SH-SY5Y (cell line): ENCODE data around the gene PHACTR3.

Experiments used
- GATA2 ChIP-seq: IDR thresholded peaks from 2 replicates; pipeline ENCODE4 v1.6.1; 2011; ENCODE audit warnings: mild to moderate bottlenecking, low read depth, low read length
- GATA3 ChIP-seq: IDR thresholded peaks from 2 replicates; pipeline ENCODE4 v1.6.1; 2011; ENCODE audit warnings: low read depth, mild to moderate bottlenecking, low read length, moderate library complexity

Gene PHACTR3

DNA sequence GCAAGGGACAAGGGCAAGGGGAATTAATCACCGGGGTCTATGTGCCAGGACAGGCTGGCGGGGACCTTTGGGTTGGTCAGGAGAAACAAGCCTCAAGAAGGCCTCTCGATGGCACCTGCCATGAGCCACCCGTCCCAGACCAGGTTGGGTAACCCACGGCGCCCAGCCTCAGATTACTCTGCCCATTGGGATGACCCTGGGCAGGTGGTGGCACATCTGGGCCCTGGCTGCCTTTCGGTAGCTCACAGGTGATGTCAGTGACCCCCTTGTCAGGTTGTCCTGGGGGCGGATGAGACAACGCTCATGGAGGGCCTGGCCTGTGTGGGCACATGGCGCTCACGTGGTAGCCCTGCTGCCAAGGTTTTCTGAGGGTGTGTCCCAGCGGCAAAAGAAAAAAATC, 176.9 kb downstream of the PHACTR3 start:
- TF ChIP-seq GATA2: no peak
- no peak for TF ChIP-seq GATA3

DNA sequence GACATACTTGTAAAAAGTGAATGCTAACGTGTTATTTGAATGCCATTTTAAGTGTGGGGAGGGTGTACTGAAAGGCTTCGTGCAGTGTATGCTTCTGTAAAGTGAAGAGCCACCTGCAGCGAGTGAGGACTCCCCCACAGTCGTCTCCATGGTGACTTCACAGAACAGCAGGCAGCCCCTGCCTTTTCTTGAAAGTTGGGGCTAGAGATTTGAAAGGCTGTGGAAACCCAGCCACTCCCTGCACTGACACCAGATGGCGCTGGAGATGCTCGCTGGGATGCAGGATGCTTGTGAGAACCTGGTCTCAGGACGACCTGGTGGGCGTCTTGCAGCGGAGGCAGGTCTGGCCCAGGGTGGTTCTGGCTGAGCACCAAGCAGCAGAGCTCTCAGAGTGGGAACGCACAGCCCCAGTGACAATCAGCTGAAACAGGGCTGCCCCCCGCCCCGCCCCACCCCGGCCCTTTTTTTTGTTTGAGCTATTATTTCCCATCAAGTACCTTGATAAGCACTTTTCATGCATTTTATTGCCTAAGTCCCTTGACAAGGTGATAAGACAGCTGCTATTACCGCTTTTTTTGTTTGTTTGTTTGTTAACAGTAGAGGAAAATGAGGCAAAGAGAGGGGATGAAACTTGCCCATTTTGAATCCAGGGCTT, 178.8 kb downstream of the PHACTR3 start:
- TF ChIP-seq GATA3 (no peak), GATA2 (no peak)

DNA sequence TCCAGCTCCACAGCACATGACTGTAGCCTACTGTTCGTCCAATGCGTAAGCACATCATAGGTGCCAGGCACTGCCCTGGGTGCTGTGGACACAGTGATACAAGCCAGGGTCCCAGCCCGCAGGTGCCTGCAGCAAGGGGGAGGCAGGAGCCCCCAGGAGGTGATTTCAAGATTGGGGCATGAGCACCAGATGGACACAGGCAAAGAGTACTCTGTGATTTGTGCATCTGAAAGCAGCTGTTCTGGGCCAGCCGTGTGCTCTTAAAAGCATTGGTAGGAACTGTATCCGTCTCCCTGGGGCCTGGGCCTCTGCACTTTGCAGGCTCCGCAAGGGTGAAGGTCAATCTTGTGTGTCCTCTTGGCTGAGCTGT, 179.3 kb downstream of the PHACTR3 start:
- TF ChIP-seq GATA3 (no peak), GATA2 (no peak)

DNA sequence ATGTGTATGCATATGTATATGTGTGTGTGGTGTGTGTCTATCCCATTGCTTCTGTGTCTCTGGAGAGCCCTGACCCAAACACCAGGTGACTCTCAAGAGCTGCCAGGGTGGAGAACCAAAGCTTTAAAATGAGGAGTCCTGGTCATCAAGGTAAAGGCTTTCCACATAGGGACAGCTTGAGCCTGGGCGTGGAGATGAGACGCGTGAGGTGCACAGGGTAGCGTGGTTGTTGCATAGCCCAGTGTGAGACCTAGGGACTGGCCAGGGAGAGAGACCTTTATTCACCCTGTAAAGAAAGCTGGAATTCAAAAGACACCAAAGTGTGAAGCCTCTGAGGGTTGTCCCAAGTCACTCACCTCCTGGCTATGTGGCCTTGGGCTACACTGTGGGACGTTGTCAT, 180.0 kb downstream of the PHACTR3 start:
- TF ChIP-seq GATA3: no peak
- TF ChIP-seq GATA2: no peak

DNA sequence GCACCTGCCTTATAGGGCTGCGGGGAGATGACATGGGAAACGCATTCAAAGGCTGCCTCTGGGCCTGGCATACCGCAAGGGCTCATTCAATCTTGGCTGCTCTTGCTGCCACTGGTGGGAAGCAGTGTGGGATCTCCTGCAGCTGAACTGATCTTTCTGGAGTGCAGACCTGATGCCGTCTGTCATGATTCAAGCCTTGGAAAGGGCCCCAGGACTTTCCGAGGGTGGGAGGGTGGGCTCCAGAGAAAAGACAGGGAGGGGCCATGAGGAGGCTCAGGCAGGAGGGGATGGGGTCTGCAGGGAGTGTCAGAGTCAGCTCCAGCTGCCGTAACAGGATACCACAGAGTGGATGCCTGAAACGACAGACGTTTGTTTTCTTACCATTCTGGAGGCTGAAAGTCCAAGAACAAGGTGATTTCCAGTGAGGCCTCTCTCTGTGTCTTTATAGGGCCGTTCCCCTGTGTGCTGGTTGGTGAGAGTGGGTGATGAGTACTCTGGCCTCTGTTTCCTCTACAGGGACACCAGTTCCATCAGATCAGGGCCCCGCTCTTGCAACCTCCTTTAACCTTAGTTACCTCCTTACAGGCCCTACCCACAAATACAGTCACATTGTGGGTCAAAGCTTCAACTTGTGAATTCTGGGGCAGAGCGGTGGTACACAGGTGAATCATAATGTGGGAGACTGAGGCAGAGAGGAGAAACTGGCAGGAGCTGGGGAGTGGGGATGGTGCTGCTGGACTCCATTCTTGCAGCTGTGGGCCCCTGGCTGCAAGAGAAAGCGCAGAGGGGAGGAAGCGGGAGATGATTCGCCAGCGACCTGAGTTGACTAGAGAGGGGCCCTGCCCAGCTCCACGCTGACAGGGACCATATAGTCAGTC, 180.7 kb downstream of the PHACTR3 start:
- TF ChIP-seq GATA2: no peak
- TF ChIP-seq GATA3: no peak

DNA sequence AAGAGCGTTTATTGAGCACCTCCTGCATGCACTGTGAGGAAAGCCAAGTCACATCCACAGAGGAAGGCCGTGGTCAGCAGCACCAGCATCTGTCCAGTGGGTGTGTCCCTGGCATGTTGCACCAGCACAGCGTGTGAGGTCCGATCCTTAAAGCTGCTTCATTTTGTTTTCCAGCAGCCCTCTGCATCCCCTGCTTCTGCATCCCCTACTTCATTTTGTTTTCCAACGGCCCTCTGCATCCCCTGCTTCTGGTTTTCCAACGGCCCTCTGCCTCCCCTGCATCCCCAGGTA, 181.3 kb downstream of the PHACTR3 start:
- TF ChIP-seq GATA2: no peak
- no peak for TF ChIP-seq GATA3

DNA sequence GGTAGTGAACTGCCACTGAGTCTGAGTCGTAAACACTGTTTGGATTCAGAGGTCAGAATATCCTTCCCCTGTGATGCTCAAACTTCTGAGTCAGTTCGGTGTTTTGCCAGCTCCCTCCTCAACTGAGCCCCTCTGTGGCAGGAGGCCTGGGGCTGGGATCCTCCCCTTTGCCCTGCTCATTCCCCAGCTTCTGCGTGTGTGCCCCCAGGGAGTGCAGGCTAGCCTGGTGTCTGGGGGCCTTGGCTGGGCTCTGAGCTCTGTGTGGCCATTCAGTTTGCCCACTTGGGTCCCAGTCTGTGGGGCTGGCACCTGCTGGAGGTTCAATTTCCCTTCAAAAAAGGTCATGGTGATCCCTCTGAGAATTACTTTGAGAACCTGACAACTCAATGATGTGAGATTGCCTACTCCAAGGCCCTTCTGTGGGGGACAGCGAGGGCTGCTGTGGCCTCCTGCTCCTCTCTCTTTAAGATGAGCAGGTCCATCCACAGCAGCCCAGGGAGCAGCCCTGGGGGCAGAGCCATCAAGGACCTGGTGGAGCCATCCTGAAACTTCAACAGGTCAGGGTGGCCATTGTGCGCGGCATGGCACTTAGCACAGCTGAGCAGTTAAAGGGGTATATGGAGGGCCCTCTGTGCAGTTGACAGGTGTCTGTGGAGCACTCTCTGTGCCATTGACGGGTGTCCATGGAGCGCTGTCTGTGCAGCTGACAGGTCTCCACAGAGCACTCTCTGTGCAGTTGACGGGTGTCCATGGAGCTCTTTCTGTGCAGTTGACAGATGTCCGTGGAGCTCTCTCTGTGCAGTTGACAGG, 181.9 kb downstream of the PHACTR3 start:
- no peak for TF ChIP-seq GATA3
- TF ChIP-seq GATA2: no peak

DNA sequence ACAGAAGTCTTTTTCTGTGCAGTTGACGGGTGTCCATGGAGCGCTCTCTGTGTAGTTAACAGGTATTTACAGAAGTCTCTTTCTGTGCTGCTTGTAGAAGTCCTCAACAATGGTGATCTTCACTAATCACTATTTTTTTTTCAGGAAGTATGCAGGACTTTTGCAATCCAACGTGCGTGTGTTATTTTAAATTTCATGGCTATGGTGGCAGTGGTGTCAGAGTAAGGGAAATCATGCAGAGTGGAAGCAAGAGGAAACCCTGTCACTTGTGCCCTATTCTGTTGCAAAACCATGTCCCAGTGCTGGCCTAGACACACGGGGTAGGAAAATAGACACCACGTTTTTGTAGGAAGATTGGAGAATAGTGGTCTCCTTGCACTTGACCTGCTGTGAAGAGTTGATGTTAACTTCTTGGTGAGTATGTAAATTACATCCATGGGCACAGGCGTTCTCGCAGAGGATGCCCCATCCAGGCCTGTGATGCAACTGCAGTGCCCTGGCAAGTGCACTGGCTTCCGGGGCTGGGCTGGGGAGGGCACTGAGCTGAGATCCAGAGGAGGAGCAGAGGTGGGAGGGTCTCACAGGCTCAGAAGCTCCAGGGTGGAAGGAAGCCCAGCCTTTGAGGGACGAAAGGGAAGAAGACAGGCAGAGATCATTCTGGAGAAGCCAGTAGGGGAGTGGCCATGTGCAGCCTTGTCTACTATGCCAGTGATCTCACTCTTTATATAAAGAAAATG, 182.6 kb downstream of the PHACTR3 start:
- TF ChIP-seq GATA3 (no peak), GATA2 (no peak)

DNA sequence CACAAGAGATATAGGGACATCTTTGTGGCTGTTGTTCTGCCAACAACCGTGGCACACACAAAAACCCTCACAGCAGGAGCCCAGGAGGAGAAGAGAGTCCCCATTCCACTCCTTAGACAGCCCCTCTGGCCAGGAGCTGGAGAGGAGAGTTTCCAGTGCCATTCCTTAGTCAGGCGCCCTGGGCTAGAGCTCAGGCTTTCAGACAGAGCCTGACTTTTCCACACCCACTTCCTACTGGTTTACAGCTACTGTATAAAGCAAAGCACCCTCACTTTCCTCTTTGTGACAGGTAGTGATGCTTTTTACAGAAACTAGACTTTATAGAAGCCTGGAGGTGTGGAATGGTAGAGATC, 183.2 kb downstream of the PHACTR3 start:
- no peak for TF ChIP-seq GATA3
- TF ChIP-seq GATA2: no peak

DNA sequence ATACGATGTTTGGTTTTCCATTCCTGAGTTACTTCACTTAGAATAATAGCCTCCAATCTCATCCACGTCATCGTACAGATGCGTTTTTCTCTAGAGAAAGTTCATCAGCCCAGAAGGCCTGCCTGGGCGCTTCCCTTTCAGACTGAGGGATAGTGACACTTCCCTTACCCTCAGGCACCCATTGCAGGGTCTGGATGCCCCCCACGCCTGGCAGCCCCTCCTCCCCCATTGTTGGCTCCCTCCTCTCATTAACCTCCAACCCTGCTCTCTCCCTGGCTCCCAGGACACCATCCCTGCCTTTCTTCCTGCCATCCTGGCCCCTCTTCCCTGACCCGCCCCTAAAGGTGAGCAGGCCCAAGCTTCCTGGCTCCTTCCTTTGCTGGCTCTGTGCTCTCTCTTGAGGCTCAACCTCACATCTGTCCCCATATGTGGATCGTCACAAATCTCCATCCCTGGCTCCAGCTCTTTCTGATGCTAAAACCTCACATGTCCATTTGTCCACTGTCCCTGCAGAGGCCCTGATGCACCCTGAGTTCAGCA, 183.9 kb downstream of the PHACTR3 start:
- TF ChIP-seq GATA3 (no peak), GATA2 (no peak)

DNA sequence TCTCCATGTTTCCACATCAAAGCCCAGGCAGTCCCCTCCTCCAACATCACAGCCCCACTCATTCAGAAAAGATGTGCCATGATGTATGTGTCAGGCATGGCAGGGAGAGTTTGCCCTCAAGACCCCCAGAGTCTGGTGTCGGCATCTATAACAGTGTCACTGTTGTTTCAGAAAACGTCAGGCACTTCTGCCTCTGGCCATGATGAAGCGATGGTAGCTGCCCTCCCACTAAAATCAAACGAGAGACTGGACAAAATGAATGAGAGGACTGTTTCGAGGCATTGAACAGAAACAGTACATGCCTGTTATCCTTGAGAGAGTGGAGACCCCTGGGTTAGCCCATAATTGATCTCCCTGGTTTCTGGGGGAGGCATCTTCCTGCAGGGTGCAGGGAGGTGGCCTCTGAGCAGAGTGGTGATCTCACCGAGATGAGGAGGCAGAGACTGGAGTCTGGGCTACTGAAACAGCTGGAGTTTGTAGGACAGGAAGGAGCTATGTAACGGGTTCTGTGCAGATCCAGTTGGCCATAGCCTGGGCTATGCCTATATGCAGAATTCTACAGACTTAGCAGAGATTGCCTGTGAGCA, 184.6 kb downstream of the PHACTR3 start:
- TF ChIP-seq GATA2: no peak
- no peak for TF ChIP-seq GATA3

DNA sequence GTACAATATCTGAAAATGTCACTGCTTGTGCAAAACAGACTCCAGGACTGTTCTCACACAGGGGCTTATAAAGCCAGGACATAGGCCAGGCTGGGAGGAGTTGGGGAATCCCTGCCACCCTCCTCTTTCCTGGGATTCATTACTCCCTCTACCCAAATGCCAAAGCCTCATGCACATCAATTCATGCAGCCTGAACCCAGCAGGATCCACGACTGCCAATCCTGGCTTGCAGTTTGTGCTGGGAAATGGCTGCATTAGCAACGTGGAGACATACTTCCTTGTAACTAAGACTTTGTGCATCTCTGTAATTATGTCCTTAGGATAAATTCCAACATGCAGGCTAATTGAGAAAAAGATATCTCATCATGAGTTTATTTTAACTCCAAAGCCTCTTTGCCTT, 185.3 kb downstream of the PHACTR3 start:
- no peak for TF ChIP-seq GATA3
- TF ChIP-seq GATA2: no peak

DNA sequence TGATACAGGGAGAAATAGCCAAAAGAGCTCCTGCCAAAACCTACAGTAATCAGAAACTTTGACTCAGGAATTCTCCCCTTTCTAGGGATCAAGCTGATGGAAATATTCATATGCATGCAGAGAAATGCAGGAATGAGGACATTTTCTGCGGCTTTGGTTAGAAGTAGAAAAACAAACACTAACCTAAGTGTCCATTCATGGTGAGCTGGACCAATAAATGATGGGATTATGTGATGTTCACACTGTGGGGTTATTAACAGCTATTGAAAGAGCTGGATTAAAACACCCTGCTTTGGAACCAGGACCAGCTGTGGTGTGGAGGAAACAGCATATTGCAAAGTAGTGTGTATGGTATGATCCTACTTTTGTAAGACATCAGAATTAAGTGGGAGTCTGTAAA, 186.0 kb downstream of the PHACTR3 start:
- TF ChIP-seq GATA2: no peak
- no peak for TF ChIP-seq GATA3
